HepG2 (cell line): ENCODE measurements around the gene GLIS1. TPM values are rescaled to one million over a fixed set of nuclear protein-coding genes. Genes with fewer than 3 reads are reported as not detected.

Experiments
- ATAC-seq: fragments of 200-7000 bp; cut with Tn5 transposase; 3 replicates; pipeline ENCODE4 v1.9.1; 2020; ENCODE audit warnings: mild to moderate bottlenecking, moderate library complexity
- BruUV-seq: library from RNA; stranded (reverse); fragments of 400-500 nt; replicated peaks from 2 replicates; lab custom pipeline; 2021; lab: Mats Ljungman, UMichigan
- CTCF ChIA-PET: fragments of 300-600 bp; formaldehyde crosslinking; extraction: SDS; loops from one replicate; lab custom pipeline; 2021; ENCODE audit warnings: low total read pairs, inconsistent platforms, low intra/inter-chr PET ratio; lab: Yijun Ruan, JAX
- POLR2A ChIA-PET: fragments of 350-600 bp; sonication (Branson Sonifier 250); formaldehyde crosslinking; loops from one replicate; lab custom pipeline; 2020; ENCODE audit warnings: antibody characterized with exemption, inconsistent platforms; lab: Yijun Ruan, JAX
- DNase-seq: peaks from one replicate; pipeline ENCODE4 v3.0.0-alpha.2; 2015; ENCODE audit warnings: low spot score
- FAIRE-seq: peaks from 3 replicates; lab custom pipeline; 2011; peaks lifted over from hg19 to GRCh38; lab: Jason Lieb, UNC
- H2AFZ ChIP-seq: one replicate; pipeline ENCODE4 v1.6.1; 2011; ENCODE audit warnings: low read length, inconsistent platforms
- H3K27ac ChIP-seq: fragments of 300-600 bp; 3 replicates; pipeline ENCODE4 v1.8.0; 2011; ENCODE audit warnings: mixed run types, mild to moderate bottlenecking, mixed read lengths, low read length, inconsistent platforms; ENCODE audit not compliant: insufficient read depth; ENCODE audit errors: extremely low read length
- H3K27me3 ChIP-seq, 2 experiments: fragments of 200-600 bp in 1 of 2; 2 replicates in 1 of 2; 3 replicates in 1 of 2; pipeline versions ENCODE4 v1.6.0 to v1.8.0; 2011; ENCODE audit warnings: low read length in 2 of 2, mild to moderate bottlenecking in 2 of 2, moderate library complexity in 2 of 2, inconsistent platforms in 1 of 2; ENCODE audit not compliant: insufficient read depth in 2 of 2, control insufficient read depth in 1 of 2
- H3K36me3 ChIP-seq, 2 experiments: fragments of 200-600 bp in 1 of 2; replicated peaks in 1 of 2; 2 replicates in 1 of 2; 3 replicates in 1 of 2; pipeline versions ENCODE4 v1.5.1 to v1.8.0; 2011; ENCODE audit warnings: low read length in 2 of 2, inconsistent platforms in 1 of 2; ENCODE audit not compliant: insufficient read depth in 2 of 2, control insufficient read depth in 1 of 2
- H3K4me1 ChIP-seq: 2 replicates; pipeline ENCODE4 v1.5.1; 2012; ENCODE audit warnings: low read length, inconsistent platforms; ENCODE audit not compliant: insufficient read depth
- H3K4me2 ChIP-seq: 2 replicates; pipeline ENCODE4 v1.6.0; 2011; ENCODE audit warnings: low read depth, low read length, inconsistent platforms
- H3K4me3 ChIP-seq, 3 experiments: fragments of 200-600 bp in 1 of 3; sonication (generic), shearing (Covaris generic) in 1 of 3; replicated peaks in 1 of 3; 2 replicates each; pipeline ENCODE4 v1.5.1; 2011 to 2016; ENCODE audit warnings: low read length in 3 of 3, inconsistent platforms in 2 of 3, low read depth in 2 of 3, mild to moderate bottlenecking in 2 of 3, control low read depth in 1 of 3, mixed read lengths in 1 of 3; ENCODE audit not compliant: insufficient read depth in 1 of 3
- H3K79me2 ChIP-seq: one replicate; pipeline ENCODE4 v1.6.1; 2011; ENCODE audit warnings: low read length, inconsistent platforms; ENCODE audit not compliant: insufficient read depth
- H3K9ac ChIP-seq: 2 replicates; pipeline ENCODE4 v1.6.0; 2011; ENCODE audit warnings: mild to moderate bottlenecking, low read depth, low read length, inconsistent platforms; ENCODE audit not compliant: insufficient read depth
- H3K9me3 ChIP-seq: 2 replicates; pipeline ENCODE4 v1.5.1; 2012; ENCODE audit warnings: mild to moderate bottlenecking, low read length
- H4K20me1 ChIP-seq: 2 replicates; pipeline ENCODE4 v1.6.0; 2011; ENCODE audit warnings: inconsistent platforms, mild to moderate bottlenecking, low read length, moderate library complexity; ENCODE audit not compliant: insufficient read depth
- CENPT ChIP-seq: sonication (generic); formaldehyde crosslinking; IDR thresholded peaks from 2 replicates; pipeline ENCODE4 v1.8.0; 2022; ENCODE audit warnings: low read depth, mild to moderate bottlenecking, moderate library complexity, missing genetic modification reagents
- GABPA ChIP-seq, 2 experiments: IDR thresholded peaks; 2 replicates each; pipeline ENCODE4 v1.6.1; 2011 to 2016; ENCODE audit warnings: low read depth in 2 of 2, low read length in 1 of 2, missing biosample characterization in 1 of 2, missing genetic modification characterization in 1 of 2
- KDM5A ChIP-seq: fragments of 200-600 bp; sonication (generic); IDR thresholded peaks from 2 replicates; pipeline ENCODE4 v1.7.0; 2018; ENCODE audit warnings: antibody characterized with exemption, mild to moderate bottlenecking, low read length, borderline replicate concordance
- KLF15 ChIP-seq: sonication (generic); formaldehyde crosslinking; IDR thresholded peaks from 2 replicates; pipeline ENCODE4 v1.8.1; 2023; ENCODE audit warnings: borderline replicate concordance, mild to moderate bottlenecking, inconsistent platforms, missing genetic modification reagents, mixed read lengths
- MAFK ChIP-seq, 2 experiments: IDR thresholded peaks in 1 of 2; conservative IDR thresholded peaks in 1 of 2; 2 replicates each; pipeline ENCODE4 v1.6.1; 2011; ENCODE audit warnings: improper control_type of control experiment in 2 of 2, low read length in 2 of 2
- SATB2 ChIP-seq: sonication (generic); formaldehyde crosslinking; IDR thresholded peaks from 2 replicates; pipeline ENCODE4 v1.5.0; 2020; ENCODE audit warnings: missing genetic modification reagents
- TCF7L2 ChIP-seq: IDR thresholded peaks from 2 replicates; pipeline ENCODE4 v1.6.1; 2011; ENCODE audit warnings: mild to moderate bottlenecking, low read depth, low read length, moderate library complexity
- ZNF101 ChIP-seq: sonication (generic); formaldehyde crosslinking; IDR thresholded peaks from 2 replicates; pipeline ENCODE4 v1.4.0; 2020; ENCODE audit warnings: mild to moderate bottlenecking, low read depth, missing genetic modification reagents, borderline replicate concordance
- ZNF343 ChIP-seq: sonication (generic); formaldehyde crosslinking; IDR thresholded peaks from 2 replicates; pipeline ENCODE4 v1.4.0; 2020; ENCODE audit warnings: mild to moderate bottlenecking, missing genetic modification reagents
- ZNF501 ChIP-seq: sonication (generic); formaldehyde crosslinking; IDR thresholded peaks from 2 replicates; pipeline ENCODE4 v1.5.1; 2020; ENCODE audit warnings: mild to moderate bottlenecking, moderate library complexity, missing genetic modification reagents
- ZNF674 ChIP-seq: sonication (generic); formaldehyde crosslinking; IDR thresholded peaks from 2 replicates; pipeline ENCODE4 v1.5.0; 2020; ENCODE audit warnings: low read depth, mild to moderate bottlenecking, missing genetic modification reagents
- ZNF678 ChIP-seq: sonication (generic); formaldehyde crosslinking; IDR thresholded peaks from 2 replicates; pipeline ENCODE4 v1.4.0; 2020; ENCODE audit warnings: mild to moderate bottlenecking, missing genetic modification reagents
- ZXDC ChIP-seq: sonication (generic); formaldehyde crosslinking; IDR thresholded peaks from 2 replicates; pipeline ENCODE4 v1.5.0; 2020; ENCODE audit warnings: mild to moderate bottlenecking, missing genetic modification reagents
- WGBS: methylation state at CpG from one replicate; pipeline ENCODE4 v1.1.6; 2017; ENCODE audit warnings: low lambda C conversion rate; 5-methylcytosine and 5-hydroxymethylcytosine counted together
- in situ Hi-C: cut with HindIII; loops from 2 replicates; pipeline ENCODE4 v1.10.0; 2017; ENCODE audit warnings: low pct_unique_long_range_greater_than_20kb; ENCODE audit not compliant: extremely low pct_ligation_motif_present
- intact Hi-C: fragments of 100-400 bp; cut with micrococcal nuclease; formaldehyde crosslinking; loops from one replicate; pipeline ENCODE4 v1.10.0; 2022; ENCODE audit not compliant: unreplicated experiment
- polyA plus RNA-seq, 8 experiments: library from polyadenylated mRNA; depleted of rRNA in 3 of 8; stranded (reverse) in 7 of 8; unstranded in 1 of 8; fragments of >200 nt; fragmentation: Illumina TruSeq in 4 of 8; extraction: Trizol in 4 of 8; gene quantifications; 2 replicates each; pipeline versions ENCODE4 v1.2.1 to v1.2.3, GENCODE V29; 2011 to 2016; ENCODE audit warnings: low read depth in 4 of 8, missing spikeins in 1 of 8, mixed read lengths in 1 of 8; ENCODE audit not compliant: insufficient read depth in 1 of 8
- total RNA-seq, 5 experiments: library from RNA; depleted of rRNA; stranded (reverse); fragments of >200 nt; fragmentation: Illumina TruSeq; extraction: Trizol; gene quantifications; 2 replicates each; pipeline ENCODE4 v1.2.3, GENCODE V29; 2016; ENCODE audit warnings: low read depth in 1 of 5
- TF ChIP-seq, protein P1 (sequence below): sonication (generic); formaldehyde crosslinking; IDR thresholded peaks from 2 replicates; pipeline ENCODE4 v1.5.1; 2020; ENCODE audit warnings: missing genetic modification reagents, mild to moderate bottlenecking, borderline replicate concordance
- TF ChIP-seq, protein P2 (sequence below): sonication (generic); formaldehyde crosslinking; IDR thresholded peaks from 2 replicates; pipeline ENCODE4 v1.4.0; 2020; ENCODE audit warnings: missing genetic modification reagents
- TF ChIP-seq, protein P3 (sequence below): sonication (generic); formaldehyde crosslinking; IDR thresholded peaks from 2 replicates; pipeline ENCODE4 v1.8.1; 2023; ENCODE audit warnings: missing genetic modification reagents, mild to moderate bottlenecking, borderline replicate concordance

Gene GLIS1
- total and polyA plus RNA-seq, 2 of the 13 experiments (the other 11 are each of a cell fraction or from before 2014, with no cell fraction given), result 0.03 TPM; not detected in 1

DNA sequence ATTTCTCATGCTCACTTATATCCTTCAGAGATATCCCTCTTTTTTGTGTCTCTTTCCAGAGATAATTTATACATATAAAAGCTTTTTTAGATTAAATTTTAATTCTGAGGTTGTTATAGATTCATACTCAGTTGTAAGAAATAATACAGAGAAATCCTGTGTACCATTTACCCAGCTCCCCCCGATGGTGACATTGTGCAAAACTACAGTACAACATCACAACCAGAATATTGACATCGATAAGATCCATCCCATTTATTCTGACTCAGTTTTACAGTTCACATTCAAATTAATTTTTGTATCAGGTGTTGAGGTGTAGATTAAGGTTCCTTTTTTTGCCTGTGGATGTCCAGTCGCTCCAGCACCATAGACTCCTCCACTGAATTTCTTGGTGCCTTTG, 265.5 kb downstream of the GLIS1 start:
- DNase-seq (no peak), FAIRE-seq (no peak), ATAC-seq (no peak)
- WGBS, result 32% methylated on average over 3 of the region's 3 CpGs
- ChIA-PET POLR2A (no interaction called here), CTCF (no interaction called here)
- Histone ChIP-seq H3K9ac (no peak overlapping the region), H4K20me1 (no peaks in the 10 kb centered on the region), H3K27ac (no peak overlapping the region), H2AFZ (no peak overlapping the region), H3K4me2 (no peak overlapping the region), H3K9me3 (no peaks in the 10 kb centered on the region), H3K27me3 (peaks cover 0 to 37% of the 10 kb centered on the region in 2 experiments; a peak in 4 of 5 replicates), H3K4me3 (no peak overlapping the region), H3K4me1 (no peaks in the 10 kb centered on the region), H3K36me3 (no peaks in the 10 kb centered on the region), H3K79me2 (no peaks in the 10 kb centered on the region)
- intact Hi-C loops (no loop called here), in situ Hi-C loops (no loop called here)
- no TSS peak for BruUV-seq
- TF ChIP-seq CENPT (CRISPR knock-in tag) (no peak), SATB2 (CRISPR knock-in tag) (no peak), ZNF343 (CRISPR knock-in tag) (no peak), KDM5A (no peak), GABPA (IDR thresholded peaks at IDR 0.05; ENCODE audit: low read depth, low read length) (no peak), GABPA (CRISPR knock-in tag; IDR thresholded peaks at IDR 0.05; ENCODE audit: low read depth) (no peak), ZNF101 (CRISPR knock-in tag) (no peak), MAFK (conservative IDR thresholded peaks at IDR 0.05 in 1 of 2, IDR thresholded peaks at IDR 0.05 in 1 of 2; ENCODE audit: low read length in 2 of 2) (no peak), ZXDC (CRISPR knock-in tag) (no peak), ZNF674 (CRISPR knock-in tag) (no peak), TCF7L2 (no peak), ZNF678 (CRISPR knock-in tag) (no peak), ZNF501 (CRISPR knock-in tag) (no peak), KLF15 (CRISPR knock-in tag) (no peak)
- TF ChIP-seq, protein P1, sequence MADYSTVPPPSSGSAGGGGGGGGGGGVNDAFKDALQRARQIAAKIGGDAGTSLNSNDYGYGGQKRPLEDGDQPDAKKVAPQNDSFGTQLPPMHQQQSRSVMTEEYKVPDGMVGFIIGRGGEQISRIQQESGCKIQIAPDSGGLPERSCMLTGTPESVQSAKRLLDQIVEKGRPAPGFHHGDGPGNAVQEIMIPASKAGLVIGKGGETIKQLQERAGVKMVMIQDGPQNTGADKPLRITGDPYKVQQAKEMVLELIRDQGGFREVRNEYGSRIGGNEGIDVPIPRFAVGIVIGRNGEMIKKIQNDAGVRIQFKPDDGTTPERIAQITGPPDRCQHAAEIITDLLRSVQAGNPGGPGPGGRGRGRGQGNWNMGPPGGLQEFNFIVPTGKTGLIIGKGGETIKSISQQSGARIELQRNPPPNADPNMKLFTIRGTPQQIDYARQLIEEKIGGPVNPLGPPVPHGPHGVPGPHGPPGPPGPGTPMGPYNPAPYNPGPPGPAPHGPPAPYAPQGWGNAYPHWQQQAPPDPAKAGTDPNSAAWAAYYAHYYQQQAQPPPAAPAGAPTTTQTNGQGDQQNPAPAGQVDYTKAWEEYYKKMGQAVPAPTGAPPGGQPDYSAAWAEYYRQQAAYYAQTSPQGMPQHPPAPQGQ, result no peak
- TF ChIP-seq, protein P2, sequence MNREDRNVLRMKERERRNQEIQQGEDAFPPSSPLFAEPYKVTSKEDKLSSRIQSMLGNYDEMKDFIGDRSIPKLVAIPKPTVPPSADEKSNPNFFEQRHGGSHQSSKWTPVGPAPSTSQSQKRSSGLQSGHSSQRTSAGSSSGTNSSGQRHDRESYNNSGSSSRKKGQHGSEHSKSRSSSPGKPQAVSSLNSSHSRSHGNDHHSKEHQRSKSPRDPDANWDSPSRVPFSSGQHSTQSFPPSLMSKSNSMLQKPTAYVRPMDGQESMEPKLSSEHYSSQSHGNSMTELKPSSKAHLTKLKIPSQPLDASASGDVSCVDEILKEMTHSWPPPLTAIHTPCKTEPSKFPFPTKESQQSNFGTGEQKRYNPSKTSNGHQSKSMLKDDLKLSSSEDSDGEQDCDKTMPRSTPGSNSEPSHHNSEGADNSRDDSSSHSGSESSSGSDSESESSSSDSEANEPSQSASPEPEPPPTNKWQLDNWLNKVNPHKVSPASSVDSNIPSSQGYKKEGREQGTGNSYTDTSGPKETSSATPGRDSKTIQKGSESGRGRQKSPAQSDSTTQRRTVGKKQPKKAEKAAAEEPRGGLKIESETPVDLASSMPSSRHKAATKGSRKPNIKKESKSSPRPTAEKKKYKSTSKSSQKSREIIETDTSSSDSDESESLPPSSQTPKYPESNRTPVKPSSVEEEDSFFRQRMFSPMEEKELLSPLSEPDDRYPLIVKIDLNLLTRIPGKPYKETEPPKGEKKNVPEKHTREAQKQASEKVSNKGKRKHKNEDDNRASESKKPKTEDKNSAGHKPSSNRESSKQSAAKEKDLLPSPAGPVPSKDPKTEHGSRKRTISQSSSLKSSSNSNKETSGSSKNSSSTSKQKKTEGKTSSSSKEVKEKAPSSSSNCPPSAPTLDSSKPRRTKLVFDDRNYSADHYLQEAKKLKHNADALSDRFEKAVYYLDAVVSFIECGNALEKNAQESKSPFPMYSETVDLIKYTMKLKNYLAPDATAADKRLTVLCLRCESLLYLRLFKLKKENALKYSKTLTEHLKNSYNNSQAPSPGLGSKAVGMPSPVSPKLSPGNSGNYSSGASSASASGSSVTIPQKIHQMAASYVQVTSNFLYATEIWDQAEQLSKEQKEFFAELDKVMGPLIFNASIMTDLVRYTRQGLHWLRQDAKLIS (CRISPR knock-in tag), result no peak
- TF ChIP-seq, protein P3, sequence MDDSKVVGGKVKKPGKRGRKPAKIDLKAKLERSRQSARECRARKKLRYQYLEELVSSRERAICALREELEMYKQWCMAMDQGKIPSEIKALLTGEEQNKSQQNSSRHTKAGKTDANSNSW (CRISPR knock-in tag), result no peak
